GDM1 (cell line): ENCODE data around the gene ACSM5.

Experiments
- DNase-seq: peaks from one replicate; lab custom pipeline; 2025; lab: John Stamatoyannopoulos, UW

Gene ACSM5

GRCh38 chr16:20409398-20410120 lies at the start of gene ACSM5:
Gene ACSM5, plus strand, starts transcription at chr16:20409534. Its CDS starts 1,951 bp downstream, at chr16:20411485.
- DNase-seq, result no peak

- DNase-seq, result no peak
These were observed 49.3 kb upstream of the ACSM5 start for GRCh38 chr16:20359997-20360396.

- no peak for DNase-seq
These were observed 46.1 kb upstream of the ACSM5 start for GRCh38 chr16:20363191-20363590.

GRCh38 chr16:20364051-20364450 lies 45.3 kb upstream of the ACSM5 start:
- no peak for DNase-seq

GRCh38 chr16:20369452-20370054 lies 39.8 kb upstream of the ACSM5 start:
- DNase-seq, result no peak

GRCh38 chr16:20372701-20373100 lies 36.6 kb upstream of the ACSM5 start:
- DNase-seq, result no peak

- no peak for DNase-seq
These were observed 32.2 kb upstream of the ACSM5 start for GRCh38 chr16:20377181-20377580.

GRCh38 chr16:20380782-20381181 lies 28.6 kb upstream of the ACSM5 start:
- no peak for DNase-seq

- no peak for DNase-seq
These were observed 27.0 kb upstream of the ACSM5 start for GRCh38 chr16:20382202-20382948.

GRCh38 chr16:20383106-20384029 lies 26.0 kb upstream of the ACSM5 start:
- no peak for DNase-seq

GRCh38 chr16:20385844-20386832 lies 23.2 kb upstream of the ACSM5 start:
- no peak for DNase-seq

GRCh38 chr16:20387978-20388377 lies 21.4 kb upstream of the ACSM5 start:
- DNase-seq, result no peak

- no peak for DNase-seq
These were observed 20.5 kb upstream of the ACSM5 start for GRCh38 chr16:20388854-20389253.

- no peak for DNase-seq
These were observed 18.3 kb upstream of the ACSM5 start for GRCh38 chr16:20391045-20391444.

GRCh38 chr16:20393801-20394577 lies 15.3 kb upstream of the ACSM5 start:
- no peak for DNase-seq

- DNase-seq, result no peak
These were observed 13.4 kb upstream of the ACSM5 start for GRCh38 chr16:20395946-20396345.

- DNase-seq, result no peak
These were observed 12.4 kb upstream of the ACSM5 start for GRCh38 chr16:20396846-20397467.

- DNase-seq, result no peak
These were observed 11.8 kb upstream of the ACSM5 start for GRCh38 chr16:20397468-20398074.

GRCh38 chr16:20398603-20399002 lies 10.7 kb upstream of the ACSM5 start:
- no peak for DNase-seq
